Tracheal epithelial cell (primary cell): ENCODE results near the gene MSL1. TPM values are rescaled to one million over a fixed set of nuclear protein-coding genes. Genes with fewer than 3 reads are reported as not detected.

ENCODE experiments used
- total RNA-seq: library from RNA; depleted of rRNA; stranded (reverse); fragments of >200 nt; gene quantifications from 2 replicates; pipeline ENCODE4 v1.2.1, GENCODE V29; 2014

Gene MSL1
- 23.9 and 32.0 TPM in 2 replicates for total RNA-seq

GRCh38 chr17:40121181-40122135, at the start of gene MSL1:
MSL1 (plus strand) TSS chr17:40121971; CDS start chr17:40122613, 642 bp downstream.

GRCh38 chr17:40100419-40100668, 21.4 kb upstream of the MSL1 start, which contains the start of gene NR1D1:
NR1D1 (minus strand) TSS chr17:40100589; CDS start chr17:40100094, 495 bp downstream.

GRCh38 chr17:40177275-40177874, 55.6 kb downstream of the MSL1 start, which contains the start of gene RAPGEFL1:
RAPGEFL1 (plus strand) TSS chr17:40177470; CDS start chr17:40177862, 392 bp downstream.

Other genes starting within 250 kb of the MSL1 start
- 2.4 and 2.8 TPM in 2 replicates for gene GSDMB, start 203.3 kb upstream of the MSL1 start, total RNA-seq
- gene ORMDL3, start 194.4 kb upstream of the MSL1 start, total RNA-seq, result 40.1 and 44.1 TPM in 2 replicates
- not detected in 2 replicates for gene LRRC3C, start 194.2 kb upstream of the MSL1 start, total RNA-seq
- gene GSDMA, start 159.0 kb upstream of the MSL1 start, total RNA-seq, result 0.72 TPM in 1 of 2 replicates, not detected in the other
- gene PSMD3, start 141.2 kb upstream of the MSL1 start, total RNA-seq, result 102 and 105 TPM in 2 replicates
- 0.96 TPM in 1 of 2 replicates, not detected in the other for gene CSF3, start 106.5 kb upstream of the MSL1 start, total RNA-seq
- gene MED24, start 67.6 kb upstream of the MSL1 start, total RNA-seq, result 26.5 and 38.2 TPM in 2 replicates
- gene THRA, start 59.0 kb upstream of the MSL1 start, total RNA-seq, result 8.1 and 8.9 TPM in 2 replicates
- gene NR1D1, start 21.4 kb upstream of the MSL1 start, total RNA-seq, result 0.72 and 1.9 TPM in 2 replicates
- gene CASC3, start 18.6 kb downstream of the MSL1 start, total RNA-seq, result 10.4 and 14.5 TPM in 2 replicates
- gene RAPGEFL1, start 55.5 kb downstream of the MSL1 start, total RNA-seq, result 9.6 and 61.4 TPM in 2 replicates
- 7.0 and 7.7 TPM in 2 replicates for gene WIPF2, start 97.3 kb downstream of the MSL1 start, total RNA-seq
- 3.2 and 6.5 TPM in 2 replicates for gene CDC6, start 165.9 kb downstream of the MSL1 start, total RNA-seq
- 3.0 and 3.6 TPM in 2 replicates for gene RARA, start 187.2 kb downstream of the MSL1 start, total RNA-seq
- gene GJD3, start 242.8 kb downstream of the MSL1 start, total RNA-seq, result not detected in 2 replicates